C4-2B (cell line): ENCODE measurements around the gene SYCE3.

ENCODE experiments used
- CTCF ChIP-seq: fragments of 450-650 bp; conservative IDR thresholded peaks from 2 replicates; pipeline ENCODE4 v1.5.1; 2017; ENCODE audit warnings: mild to moderate bottlenecking
- ZFX ChIP-seq: fragments of 450-650 bp; IDR thresholded peaks from 2 replicates; pipeline ENCODE4 v1.6.1; 2017

- TF ChIP-seq CTCF (no peak), ZFX (no peak)
These were observed 47.3 kb upstream of the SYCE3 start for GRCh38 chr22:50610041-50610451.
